Osteocyte (in vitro differentiated cells): ENCODE results near the gene ERGIC1. TPM values are rescaled to one million over a fixed set of nuclear protein-coding genes. Genes with fewer than 3 reads are reported as not detected.

ENCODE experiments used
- DNase-seq: peaks from one replicate; pipeline ENCODE4 v3.0.0; 2021; ENCODE audit warnings: mixed read lengths; ENCODE audit not compliant: unreplicated experiment; ENCODE audit errors: extremely low spot score
- H3K27ac Mint-ChIP-seq: one replicate; pipeline ENCODE4 v1.8.0; 2021; ENCODE audit warnings: mild to moderate bottlenecking, mixed read lengths; ENCODE audit not compliant: unreplicated experiment
- H3K27me3 Mint-ChIP-seq: one replicate; pipeline ENCODE4 v1.8.0; 2021; ENCODE audit warnings: mixed read lengths; ENCODE audit not compliant: unreplicated experiment
- H3K36me3 Mint-ChIP-seq: one replicate; pipeline ENCODE4 v1.8.0; 2021; ENCODE audit warnings: mixed read lengths; ENCODE audit not compliant: unreplicated experiment
- H3K4me1 Mint-ChIP-seq: one replicate; pipeline ENCODE4 v1.8.0; 2021; ENCODE audit warnings: mixed read lengths; ENCODE audit not compliant: unreplicated experiment
- H3K4me3 Mint-ChIP-seq: one replicate; pipeline ENCODE4 v1.8.0; 2021; ENCODE audit warnings: mild to moderate bottlenecking, moderate library complexity, mixed read lengths; ENCODE audit not compliant: unreplicated experiment
- H3K9me3 Mint-ChIP-seq: one replicate; pipeline ENCODE4 v1.8.0; 2021; ENCODE audit warnings: mixed read lengths; ENCODE audit not compliant: unreplicated experiment
- CTCF ChIP-seq: fragments of 200-600 bp; sonication (generic); IDR thresholded peaks from 2 replicates; pipeline ENCODE4 v1.5.0; 2021; ENCODE audit warnings: antibody characterized with exemption, mild to moderate bottlenecking, moderate library complexity
- total RNA-seq: library from RNA; stranded (reverse); gene quantifications from 2 replicates; pipeline ENCODE4 v1.2.1, GENCODE V29; 2021

The ERGIC1 gene
- total RNA-seq, 1 donor from 2014 or later = 174 TPM

- no peak overlapping the region for H3K4me3 Mint-ChIP-seq
- no peaks in the 10 kb centered on the region for H3K27me3 Mint-ChIP-seq
- no peak overlapping the region for H3K27ac Mint-ChIP-seq
- no peak for DNase-seq
- no peak for TF ChIP-seq CTCF
- peaks cover 43% of the 10 kb centered on the region for H3K4me1 Mint-ChIP-seq
- no peaks in the 10 kb centered on the region for H3K36me3 Mint-ChIP-seq
- H3K9me3 Mint-ChIP-seq = peaks cover 8% of the 10 kb centered on the region
These were observed 3.0 kb upstream of the ERGIC1 start for GRCh38 chr5:172830876-172831662.

GRCh38 chr5:172832383-172833315 is 1.4 kb upstream of the ERGIC1 start:
- Mint-ChIP-seq H3K4me3 (peak overlapping the region; percentile 69), H3K36me3 (no peaks in the 10 kb centered on the region), H3K27ac (peak overlapping the region; percentile 74), H3K27me3 (no peaks in the 10 kb centered on the region), H3K9me3 (no peaks in the 10 kb centered on the region), H3K4me1 (peaks cover 51% of the 10 kb centered on the region)
- DNase-seq = no peak
- no peak for TF ChIP-seq CTCF

- no peak for DNase-seq
- Mint-ChIP-seq H3K27me3 (no peaks in the 10 kb centered on the region), H3K9me3 (no peaks in the 10 kb centered on the region), H3K36me3 (no peaks in the 10 kb centered on the region), H3K4me3 (peak overlapping the region; percentile 69), H3K27ac (peak overlapping the region; percentile 74), H3K4me1 (peaks cover 44% of the 10 kb centered on the region)
- TF ChIP-seq CTCF = no peak
These were observed 722 bp upstream of the ERGIC1 start for GRCh38 chr5:172833372-172833685.

- Mint-ChIP-seq H3K4me3 (peak overlapping the region; percentile 82), H3K4me1 (peaks cover 34% of the 10 kb centered on the region), H3K27ac (peak overlapping the region; percentile 67), H3K27me3 (no peaks in the 10 kb centered on the region), H3K36me3 (no peaks in the 10 kb centered on the region), H3K9me3 (no peaks in the 10 kb centered on the region)
- no peak for TF ChIP-seq CTCF
- DNase-seq = no peak
These were observed 601 bp downstream of the ERGIC1 start for GRCh38 chr5:172834415-172835289.
